Lower lobe of right lung (tissue), 2 donors: ENCODE measurements around the gene RTP5. TPM values are rescaled to one million over a fixed set of nuclear protein-coding genes. Genes with fewer than 3 reads are reported as not detected.
"Not testable (repeated sequence)": the region's sequence is repeated elsewhere in the genome, so short reads cannot be mapped to it uniquely, and the experiment has no call there.

Experiments
- ATAC-seq, 2 donors: fragments of 200-7000 bp; cut with Tn5 transposase; one replicate each; pipeline ENCODE4 v1.9.1; 2020 to 2022; ENCODE audit warnings: mild to moderate bottlenecking in 2 of 2, moderate library complexity in 2 of 2
- DNase-seq: peaks from one replicate; pipeline ENCODE4 v3.0.0-alpha.2; 2020
- H3K27ac ChIP-seq: fragments of 200-600 bp; one replicate; pipeline ENCODE4 v1.8.0; 2022
- H3K27me3 ChIP-seq: fragments of 200-600 bp; one replicate; pipeline ENCODE4 v1.8.0; 2022; ENCODE audit warnings: low read depth
- H3K36me3 ChIP-seq: fragments of 200-600 bp; one replicate; pipeline ENCODE4 v1.8.0; 2022; ENCODE audit warnings: mild to moderate bottlenecking
- H3K4me1 ChIP-seq: fragments of 200-600 bp; one replicate; pipeline ENCODE4 v1.8.0; 2022
- H3K4me3 ChIP-seq: fragments of 200-600 bp; one replicate; pipeline ENCODE4 v1.8.0; 2022; ENCODE audit warnings: mild to moderate bottlenecking
- H3K9me3 ChIP-seq: fragments of 200-600 bp; one replicate; pipeline ENCODE4 v1.8.0; 2022
- intact Hi-C: fragments of 100-400 bp; cut with DNase I; formaldehyde crosslinking; loops from one replicate; pipeline ENCODE4 v1.11.0; 2022
- total RNA-seq: library from RNA; stranded (reverse); fragmentation: NEBNext Ultra II Directional; extraction: Animal tissue kit (Norgen Biotek cat#: 25700); gene quantifications from one replicate; pipeline ENCODE4 v1.2.1, GENCODE V29; 2021
- TF ChIP-seq, protein P1 (sequence below): fragments of 200-600 bp; IDR thresholded peaks from one replicate; pipeline ENCODE4 v1.8.0; 2022; ENCODE audit warnings: antibody characterized with exemption, mild to moderate bottlenecking
- donor health status: DM: no; HTN: yes; CAD: no; lungs with severe emphysema.

Gene RTP5
- total RNA-seq, 1 donor from 2014 or later: not detected

DNA sequence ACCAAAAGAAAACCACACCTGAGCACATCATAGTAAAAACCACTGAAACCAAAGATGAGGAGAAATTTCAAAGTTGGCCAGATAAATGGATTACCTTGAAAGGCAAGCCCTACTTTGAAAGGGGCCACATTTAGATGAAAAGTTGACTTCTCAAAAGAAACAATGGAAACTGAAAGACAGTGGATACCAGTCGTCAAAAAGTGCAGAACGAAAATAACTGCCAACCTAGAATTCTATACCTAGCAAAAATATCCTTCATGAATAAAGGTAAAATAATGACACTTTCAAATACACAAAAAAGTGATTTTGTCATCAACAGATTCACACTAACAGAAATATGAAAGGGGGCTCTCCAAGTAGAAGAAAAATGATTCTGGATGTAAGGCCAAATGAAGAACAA lies 42.1 kb upstream of the RTP5 start:
- no peak overlapping the region for H3K27ac ChIP-seq
- intact Hi-C loops: no loop called here
- H3K27me3 ChIP-seq: no peaks in the 10 kb centered on the region
- no peak overlapping the region for H3K4me3 ChIP-seq
- no peaks in the 10 kb centered on the region for H3K36me3 ChIP-seq
- no peak for ATAC-seq
- TF ChIP-seq, protein P1, sequence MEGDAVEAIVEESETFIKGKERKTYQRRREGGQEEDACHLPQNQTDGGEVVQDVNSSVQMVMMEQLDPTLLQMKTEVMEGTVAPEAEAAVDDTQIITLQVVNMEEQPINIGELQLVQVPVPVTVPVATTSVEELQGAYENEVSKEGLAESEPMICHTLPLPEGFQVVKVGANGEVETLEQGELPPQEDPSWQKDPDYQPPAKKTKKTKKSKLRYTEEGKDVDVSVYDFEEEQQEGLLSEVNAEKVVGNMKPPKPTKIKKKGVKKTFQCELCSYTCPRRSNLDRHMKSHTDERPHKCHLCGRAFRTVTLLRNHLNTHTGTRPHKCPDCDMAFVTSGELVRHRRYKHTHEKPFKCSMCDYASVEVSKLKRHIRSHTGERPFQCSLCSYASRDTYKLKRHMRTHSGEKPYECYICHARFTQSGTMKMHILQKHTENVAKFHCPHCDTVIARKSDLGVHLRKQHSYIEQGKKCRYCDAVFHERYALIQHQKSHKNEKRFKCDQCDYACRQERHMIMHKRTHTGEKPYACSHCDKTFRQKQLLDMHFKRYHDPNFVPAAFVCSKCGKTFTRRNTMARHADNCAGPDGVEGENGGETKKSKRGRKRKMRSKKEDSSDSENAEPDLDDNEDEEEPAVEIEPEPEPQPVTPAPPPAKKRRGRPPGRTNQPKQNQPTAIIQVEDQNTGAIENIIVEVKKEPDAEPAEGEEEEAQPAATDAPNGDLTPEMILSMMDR: no peak
- no peaks in the 10 kb centered on the region for H3K4me1 ChIP-seq
- peaks cover 7% of the 10 kb centered on the region for H3K9me3 ChIP-seq
- DNase-seq: no peak

GRCh38 chr2:241833101-241833663 lies 36.3 kb upstream of the RTP5 start:
- Histone ChIP-seq H3K4me3 (no peak overlapping the region), H3K27me3 (peaks cover 12% of the 10 kb centered on the region), H3K27ac (no peak overlapping the region), H3K36me3 (no peaks in the 10 kb centered on the region), H3K9me3 (no peaks in the 10 kb centered on the region), H3K4me1 (no peaks in the 10 kb centered on the region)
- DNase-seq: no peak
- intact Hi-C loops: no loop called here
- no peak for ATAC-seq
- TF ChIP-seq, protein P1: no peak

- DNase-seq, H3K4me1 ChIP-seq, H3K9me3 ChIP-seq, H3K4me3 ChIP-seq, intact Hi-C loops, H3K27ac ChIP-seq, H3K36me3 ChIP-seq: not testable (repeated sequence)
- peak in 1 of 2 donors; percentile 11 for ATAC-seq
- peaks cover 12% of the 10 kb centered on the region for H3K27me3 ChIP-seq
These were observed 35.6 kb upstream of the RTP5 start for GRCh38 chr2:241833756-241834526.

DNA sequence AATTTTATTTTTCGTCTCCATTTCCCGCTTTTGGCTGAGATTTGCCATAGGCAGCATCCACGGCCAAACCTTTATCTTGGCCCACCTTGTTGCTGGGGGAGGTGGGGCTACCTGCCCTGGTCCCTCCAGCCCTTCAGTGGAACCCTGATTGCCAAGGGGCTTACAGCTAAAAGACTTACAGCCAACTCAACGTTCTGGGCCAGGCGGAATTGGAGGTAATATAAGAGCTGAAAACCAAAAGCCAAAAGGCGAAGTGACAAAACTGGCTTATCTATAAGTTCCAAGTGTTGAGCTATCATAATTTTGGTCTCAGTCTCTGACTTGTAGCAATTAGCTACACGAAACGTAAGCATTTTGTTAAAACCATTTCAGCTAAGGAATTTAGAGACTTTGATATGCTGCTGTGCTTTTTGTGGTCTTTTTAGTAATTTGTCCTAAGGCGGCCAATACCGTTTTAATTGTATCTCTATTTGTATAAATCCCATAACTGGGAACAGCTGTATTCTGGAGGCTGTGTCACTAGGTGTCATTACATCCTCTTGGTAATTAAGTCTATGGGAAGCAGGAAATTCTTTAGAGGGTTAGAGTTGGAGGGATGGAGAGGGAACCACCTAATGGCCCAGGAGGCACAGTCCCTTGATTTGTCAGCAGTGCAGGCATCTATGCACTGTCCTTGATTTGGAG lies 34.9 kb upstream of the RTP5 start:
- ATAC-seq: no peak
- no peaks in the 10 kb centered on the region for H3K4me1 ChIP-seq
- intact Hi-C loops: no loop called here
- TF ChIP-seq, protein P1: no peak
- no peaks in the 10 kb centered on the region for H3K9me3 ChIP-seq
- H3K4me3 ChIP-seq: no peak overlapping the region
- no peak for DNase-seq
- H3K27me3 ChIP-seq: peaks cover 12% of the 10 kb centered on the region
- no peaks in the 10 kb centered on the region for H3K36me3 ChIP-seq
- H3K27ac ChIP-seq: no peak overlapping the region

DNA sequence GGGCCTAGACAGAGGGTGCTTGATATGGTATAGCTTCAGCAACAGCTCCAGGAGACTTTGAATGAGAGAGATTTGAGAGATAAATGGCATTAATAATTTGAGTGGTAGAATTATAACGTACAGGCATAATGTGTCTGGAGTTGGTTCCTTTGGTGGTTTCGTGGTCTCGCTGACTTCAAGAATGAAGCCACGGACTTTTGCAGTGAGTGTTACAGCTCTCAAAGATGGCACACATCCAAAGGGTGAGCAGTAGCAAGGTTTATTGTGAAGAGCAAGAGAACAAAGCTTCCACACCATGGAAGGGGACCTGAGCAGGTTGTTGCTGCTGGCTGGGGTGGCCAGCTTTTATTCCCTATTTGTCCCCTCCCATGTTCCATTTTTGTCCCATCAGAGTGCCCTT lies 33.9 kb upstream of the RTP5 start:
- Histone ChIP-seq H3K9me3 (no peaks in the 10 kb centered on the region), H3K27me3 (peaks cover 12% of the 10 kb centered on the region), H3K4me3 (no peak overlapping the region), H3K27ac (no peak overlapping the region), H3K4me1 (no peaks in the 10 kb centered on the region), H3K36me3 (no peaks in the 10 kb centered on the region)
- no peak for DNase-seq
- TF ChIP-seq, protein P1: no peak
- no peak for ATAC-seq
- intact Hi-C loops: no loop called here

DNA sequence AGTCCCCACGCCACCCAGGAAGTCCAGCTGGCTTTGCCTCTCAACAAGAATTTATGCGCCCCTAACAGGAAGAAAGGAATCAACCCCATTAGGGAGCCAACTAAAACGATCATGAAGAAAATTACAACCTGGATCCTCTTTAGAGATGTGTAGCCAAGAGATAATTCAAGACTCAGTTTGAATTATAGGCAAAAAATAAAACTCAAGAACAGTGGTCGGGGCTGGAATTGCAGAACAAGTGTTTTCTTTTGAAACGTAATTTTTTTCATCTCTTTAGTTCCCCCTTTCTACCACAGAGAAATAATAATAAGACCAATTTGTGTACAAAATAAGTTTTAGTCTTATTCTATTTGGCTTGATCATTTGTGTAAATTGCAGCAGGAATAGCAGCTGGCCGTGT lies 33.2 kb upstream of the RTP5 start:
- Histone ChIP-seq H3K9me3 (no peaks in the 10 kb centered on the region), H3K4me1 (no peaks in the 10 kb centered on the region), H3K27ac (no peak overlapping the region), H3K36me3 (no peaks in the 10 kb centered on the region), H3K4me3 (no peak overlapping the region), H3K27me3 (peaks cover 12% of the 10 kb centered on the region)
- DNase-seq: no peak
- intact Hi-C loops: no loop called here
- ATAC-seq: no peak
- TF ChIP-seq, protein P1: no peak
